Measurements from ENCODE around the gene SH3TC1.

SH3TC1 gene

GRCh38 chr4:8202108-8203051 lies 3.3 kb downstream of the SH3TC1 start:
- no peak for TF ChIP-seq CTCF (conservative IDR thresholded peaks at IDR 0.05; ENCODE audit: control insufficient read depth, insufficient read depth, low read depth, low read length)
- DNase-seq (ENCODE audit: low read depth) = no peak
- no peak overlapping the region for H3K4me3 ChIP-seq (ENCODE audit: control insufficient read depth, low read depth, low read length)

GRCh38 chr4:8203052-8203401 lies 3.9 kb downstream of the SH3TC1 start:
- H3K4me3 ChIP-seq (ENCODE audit: control insufficient read depth, low read depth, low read length) = no peak overlapping the region
- no peak for TF ChIP-seq CTCF (conservative IDR thresholded peaks at IDR 0.05; ENCODE audit: control insufficient read depth, insufficient read depth, low read depth, low read length)
- no peak for DNase-seq (ENCODE audit: low read depth)

- no peak for TF ChIP-seq CTCF (conservative IDR thresholded peaks at IDR 0.05; ENCODE audit: control insufficient read depth, insufficient read depth, low read depth, low read length)
- no peak for DNase-seq (ENCODE audit: low read depth)
- no peak overlapping the region for H3K4me3 ChIP-seq (ENCODE audit: control insufficient read depth, low read depth, low read length)
Measured at GRCh38 chr4:8203817-8204216, 4.7 kb downstream of the SH3TC1 start.

- no peak for DNase-seq (ENCODE audit: low read depth)
- H3K4me3 ChIP-seq (ENCODE audit: control insufficient read depth, low read depth, low read length) = no peak overlapping the region
- no peak for TF ChIP-seq CTCF (conservative IDR thresholded peaks at IDR 0.05; ENCODE audit: control insufficient read depth, insufficient read depth, low read depth, low read length)
Measured at GRCh38 chr4:8204576-8205227, 5.6 kb downstream of the SH3TC1 start.

GRCh38 chr4:8205241-8205707 lies 6.2 kb downstream of the SH3TC1 start:
- no peak overlapping the region for H3K4me3 ChIP-seq (ENCODE audit: control insufficient read depth, low read depth, low read length)
- no peak for DNase-seq (ENCODE audit: low read depth)
- TF ChIP-seq CTCF (conservative IDR thresholded peaks at IDR 0.05; ENCODE audit: control insufficient read depth, insufficient read depth, low read depth, low read length) = no peak

- no peak for TF ChIP-seq CTCF (conservative IDR thresholded peaks at IDR 0.05; ENCODE audit: control insufficient read depth, insufficient read depth, low read depth, low read length)
Measured at GRCh38 chr4:8205749-8206611, 6.9 kb downstream of the SH3TC1 start.

More at GRCh38 chr4:8205749-8206611, 6.9 kb downstream of the SH3TC1 start:
- no peak overlapping the region for H3K4me3 ChIP-seq (ENCODE audit: control insufficient read depth, low read depth, low read length)
- DNase-seq (ENCODE audit: low read depth) = no peak

Data from fibroblast of mammary gland (primary cell).